ENCODE data around the gene ANGPTL2. TPM values are rescaled to one million over a fixed set of nuclear protein-coding genes. Genes with fewer than 3 reads are reported as not detected.

ANGPTL2 gene
- total and polyA plus RNA-seq, 9 of the 15 experiments (the other 6 are each of a cell fraction or from before 2014, with no cell fraction given): not detected

- TF ChIP-seq PBX2 (CRISPR knock-in tag; IDR thresholded peaks at IDR 0.05; ENCODE audit: low read depth) (no peak), PBX2 (tag; conservative IDR thresholded peaks at IDR 0.05; ENCODE audit: low read depth) (no peak), THRB (CRISPR knock-in tag; conservative IDR thresholded peaks at IDR 0.05) (no peak), ETV5 (CRISPR knock-in tag; IDR thresholded peaks at IDR 0.05; ENCODE audit: low read depth) (0 out of 2 replicates have a peak, but pooled peaks have one; percentile 38), FOXP1 (CRISPR knock-in tag; IDR thresholded peaks at IDR 0.05) (no peak), LARP7 (IDR thresholded peaks at IDR 0.05) (no peak), E2F6 (IDR thresholded peaks at IDR 0.05; ENCODE audit: borderline replicate concordance in 1 of 2, extremely low read depth in 1 of 2, insufficient read depth in 1 of 2, insufficient read length in 1 of 2, low read depth in 1 of 2, low read length in 1 of 2, poor library complexity in 1 of 2, severe bottlenecking in 1 of 2) (no peak)
Observed at GRCh38 chr9:127116957-127117356, 5.5 kb downstream of the ANGPTL2 start (continued).

Measured in K562 (cell line).